Lower leg skin (tissue), 3 donors: ENCODE data around the gene CAVIN1.

Experiments
- CTCF ChIP-seq, 3 donors: fragments of 450-650 bp; IDR thresholded peaks; one replicate each; pipeline ENCODE4 v1.5.1; 2016; ENCODE audit warnings: antibody characterized with exemption in 3 of 3, mild to moderate bottlenecking in 3 of 3, moderate library complexity in 2 of 3
- POLR2A ChIP-seq, 2 donors: fragments of 450-650 bp; IDR thresholded peaks; one replicate each; pipeline ENCODE4 v1.6.1; 2016 to 2017; ENCODE audit warnings: antibody characterized with exemption in 2 of 2, mild to moderate bottlenecking in 1 of 2, moderate library complexity in 1 of 2

DNA sequence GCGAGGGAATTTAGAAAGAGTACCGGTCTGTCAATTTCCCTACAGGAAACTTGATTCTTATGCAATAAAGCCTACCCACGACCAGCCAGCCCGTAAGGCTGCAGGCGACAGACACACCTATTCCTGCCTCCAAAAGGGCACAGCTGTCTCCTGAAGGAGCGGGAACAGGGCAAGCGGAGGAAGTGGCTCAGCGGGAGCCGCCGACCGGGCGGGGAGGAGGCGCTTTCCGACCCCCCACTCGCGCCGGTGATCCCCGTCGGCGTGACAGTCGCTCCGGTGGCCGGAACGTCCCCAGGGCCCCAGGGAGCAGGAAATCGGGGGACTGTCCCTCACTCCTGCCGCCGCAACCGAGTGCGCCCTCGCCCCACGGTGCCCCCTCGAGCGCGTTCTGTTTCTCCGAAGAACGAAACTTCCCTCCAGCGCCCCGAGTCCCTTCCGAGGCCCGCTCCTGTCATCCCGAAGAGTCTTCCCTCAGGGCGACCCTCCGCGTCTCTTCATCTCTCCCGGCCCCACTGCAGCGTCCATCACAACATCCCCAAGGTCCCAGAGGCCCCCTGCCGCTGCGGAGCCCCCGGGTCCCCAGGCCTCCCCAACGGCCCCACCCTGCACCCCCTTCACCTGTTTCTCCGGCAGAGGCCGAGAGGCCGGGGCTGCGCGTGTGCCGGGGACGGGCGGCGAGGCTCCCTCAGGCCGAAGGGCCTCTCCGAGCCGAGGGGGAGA lies 35.2 kb downstream of the CAVIN1 start:
- TF ChIP-seq CTCF (IDR thresholded peaks at IDR 0.05) (no peak), POLR2A (IDR thresholded peaks at IDR 0.05) (no peak)
